A172 (cell line): ENCODE results near the gene SERHL2. TPM values are rescaled to one million over a fixed set of nuclear protein-coding genes. Genes with fewer than 3 reads are reported as not detected.
"Not testable (repeated sequence)": the region's sequence is repeated elsewhere in the genome, so short reads cannot be mapped to it uniquely, and the experiment has no call there.

Experiments
- DNase-seq: peaks from one replicate; pipeline ENCODE4 v3.0.0-alpha.2; 2015; ENCODE audit warnings: low spot score
- total RNA-seq: library from RNA; depleted of rRNA; stranded (reverse); fragments of >200 nt; shearing (Covaris generic); gene quantifications from 2 replicates; pipeline ENCODE4 v1.2.3, GENCODE V29; 2014; rRNA removed

SERHL2 gene, protein sequence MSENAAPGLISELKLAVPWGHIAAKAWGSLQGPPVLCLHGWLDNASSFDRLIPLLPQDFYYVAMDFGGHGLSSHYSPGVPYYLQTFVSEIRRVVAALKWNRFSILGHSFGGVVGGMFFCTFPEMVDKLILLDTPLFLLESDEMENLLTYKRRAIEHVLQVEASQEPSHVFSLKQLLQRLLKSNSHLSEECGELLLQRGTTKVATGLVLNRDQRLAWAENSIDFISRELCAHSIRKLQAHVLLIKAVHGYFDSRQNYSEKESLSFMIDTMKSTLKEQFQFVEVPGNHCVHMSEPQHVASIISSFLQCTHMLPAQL
- total RNA-seq, result not detected in 2 replicates

DNA sequence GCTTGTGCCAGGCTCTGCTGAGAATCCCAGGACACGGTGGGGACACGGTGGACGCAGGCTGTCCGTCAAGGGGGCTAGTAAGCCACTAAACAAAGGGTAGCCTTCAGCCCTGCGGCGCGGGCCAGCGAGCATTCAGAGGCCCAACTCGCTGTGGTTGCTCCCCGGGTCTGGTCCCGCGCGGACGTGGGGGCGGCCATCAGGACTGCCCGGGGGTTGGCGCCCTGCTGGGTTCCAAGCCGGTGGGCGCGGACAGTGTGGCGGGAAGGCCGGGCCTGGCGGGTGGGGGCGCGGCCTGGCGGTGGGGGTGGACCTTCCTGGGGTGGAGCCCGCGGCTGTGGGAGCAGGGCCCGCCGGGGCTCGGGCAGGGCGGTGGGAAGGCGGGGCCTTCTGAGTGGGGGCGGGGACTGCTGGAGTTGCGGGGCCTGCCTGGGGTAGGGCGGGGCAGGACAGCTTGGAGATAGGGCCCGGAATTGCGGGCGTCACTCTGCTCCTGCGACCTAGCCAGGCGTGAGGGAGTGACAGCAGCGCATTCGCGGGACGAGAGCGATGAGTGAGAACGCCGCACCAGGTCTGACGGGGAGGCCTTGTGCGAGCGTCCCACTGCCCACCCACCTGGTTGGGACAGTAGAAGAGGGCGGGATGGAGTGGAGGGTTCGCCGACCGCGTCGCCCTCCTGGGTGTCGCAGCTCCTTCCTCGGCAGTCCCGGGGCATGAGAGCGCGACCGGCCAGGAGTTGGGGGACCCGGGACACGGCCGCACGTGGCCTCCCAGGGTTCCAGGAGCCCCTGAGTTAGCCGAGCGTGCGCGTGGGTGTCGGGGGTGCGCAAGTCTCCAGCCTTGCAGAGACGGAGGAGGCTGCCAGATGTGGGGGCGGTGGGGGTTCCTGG is at the start of gene SERHL2:
Gene SERHL2, plus strand, starts transcription at position 482 of the 887 bp plus-strand sequence. Its CDS starts 65 bp downstream, at position 547.
- no peak for DNase-seq

DNA sequence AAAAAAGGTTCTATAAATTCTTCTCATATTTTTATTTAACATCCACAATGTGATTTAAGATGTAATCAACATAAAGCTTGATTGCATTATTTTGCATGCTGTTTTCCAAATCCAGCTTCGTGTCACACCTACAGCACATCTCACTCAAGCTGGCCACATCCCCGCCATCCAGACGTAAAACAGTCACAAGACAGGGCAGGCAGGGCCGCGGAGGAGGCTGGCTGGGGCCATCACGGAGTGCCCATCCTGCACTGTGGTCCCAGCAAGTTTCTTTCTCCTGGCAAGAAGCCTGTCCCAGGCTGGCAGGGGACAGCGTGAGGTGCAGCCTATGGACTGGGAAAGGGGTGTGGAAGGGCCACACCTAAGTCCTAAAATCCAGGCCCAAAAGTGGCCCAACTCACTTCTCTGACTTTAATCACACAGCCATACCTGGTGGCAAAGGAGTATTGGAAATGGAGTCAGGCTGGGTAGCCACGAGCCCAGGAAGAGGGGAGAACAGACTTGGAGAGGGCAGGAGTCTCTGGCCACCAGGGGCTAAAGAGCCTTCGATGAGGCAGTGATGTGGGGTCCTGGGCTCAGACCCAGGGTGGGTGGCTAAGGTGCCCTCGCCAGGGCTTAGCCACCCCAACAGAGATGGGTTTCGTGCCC is 45.3 kb upstream of the SERHL2 start:
- not testable (repeated sequence) for DNase-seq

DNA sequence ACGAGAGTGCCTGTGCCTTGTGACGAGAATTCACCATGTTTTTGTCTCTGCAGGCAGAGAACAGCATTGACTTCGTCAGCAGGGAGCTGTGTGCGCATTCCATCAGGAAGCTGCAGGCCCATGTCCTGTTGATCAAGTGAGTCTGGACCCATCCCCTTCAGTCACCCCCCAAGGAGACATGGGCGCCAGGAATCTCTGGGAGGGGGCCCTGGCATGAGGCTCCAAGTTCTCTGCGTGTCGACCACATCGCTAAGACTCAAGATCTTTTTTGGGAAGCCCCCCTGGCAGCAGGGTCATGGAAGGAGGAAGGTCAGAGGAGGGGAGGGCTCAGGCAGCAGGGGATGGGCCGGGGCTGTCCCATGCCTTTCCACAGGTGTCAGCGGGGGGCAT is 44.8 kb upstream of the SERHL2 start:
- DNase-seq, result not testable (repeated sequence)

DNA sequence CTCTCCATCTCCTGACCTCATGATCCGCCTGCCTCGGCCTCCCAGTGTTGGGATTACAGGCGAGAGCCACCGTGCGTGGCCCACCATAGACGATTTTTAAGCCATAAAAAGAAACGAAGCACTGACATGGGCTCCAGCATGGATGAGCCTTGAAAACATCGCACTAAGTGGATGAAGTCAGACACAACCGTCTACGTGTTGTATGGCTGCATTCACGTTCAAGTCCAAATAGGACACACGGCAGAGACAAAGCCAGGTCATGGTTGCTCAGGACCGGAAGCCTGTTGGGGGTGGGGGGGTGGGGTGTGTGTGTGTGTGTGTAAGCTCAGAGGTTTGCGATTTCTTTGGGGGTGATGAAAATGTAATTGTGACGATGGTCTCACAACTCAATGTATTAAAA is 44.2 kb upstream of the SERHL2 start:
- DNase-seq, result no peak

DNA sequence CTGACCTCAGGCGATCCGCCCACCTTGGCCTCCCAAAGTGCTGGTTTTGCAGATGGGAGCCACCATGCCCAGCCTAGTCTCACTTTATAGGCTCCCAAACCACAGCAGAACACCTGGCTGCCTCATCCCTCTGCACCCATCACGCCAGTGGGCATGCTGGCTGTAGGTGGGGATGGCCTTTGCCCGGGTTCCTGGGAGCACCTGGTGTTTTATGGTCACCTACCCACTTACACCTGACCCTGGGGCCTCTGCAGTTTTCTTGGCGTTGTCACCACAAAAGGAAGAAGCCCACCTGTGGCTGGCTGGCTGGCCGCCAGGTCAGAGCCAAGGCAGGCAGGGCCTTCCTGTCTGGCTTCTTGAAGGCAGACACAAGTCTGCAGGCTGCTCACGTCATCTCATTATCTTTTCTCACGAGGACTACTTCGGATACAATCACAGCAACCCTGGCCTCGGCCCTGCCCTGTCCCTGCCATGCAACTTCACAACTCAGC is 42.3 kb upstream of the SERHL2 start:
- DNase-seq, result no peak

- DNase-seq, result not testable (repeated sequence)
These were observed 41.3 kb upstream of the SERHL2 start for GRCh38 chr22:42512273-42512990.

GRCh38 chr22:42514331-42514730 is 39.4 kb upstream of the SERHL2 start:
- DNase-seq, result not testable (repeated sequence)

DNA sequence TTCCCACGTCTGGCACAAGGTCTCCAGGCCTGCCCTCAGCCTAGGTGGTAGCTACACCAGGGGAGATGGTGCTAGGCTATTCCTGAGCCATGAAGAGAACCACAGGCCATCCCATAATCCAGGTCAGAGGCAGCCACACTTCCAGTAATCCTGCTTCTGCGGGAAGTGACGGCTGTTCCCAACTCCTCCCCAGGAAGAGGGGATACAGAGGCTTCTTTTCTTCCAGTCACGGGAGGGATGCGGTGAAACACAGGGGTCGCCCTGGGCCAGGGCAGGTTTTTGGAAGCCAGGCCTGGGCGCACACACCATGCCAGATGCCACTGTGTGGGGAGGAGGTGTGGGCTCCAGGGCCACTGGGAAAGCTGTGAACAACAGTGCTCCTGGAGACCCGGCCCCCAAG is 38.5 kb upstream of the SERHL2 start:
- DNase-seq, result not testable (repeated sequence)

- no peak for DNase-seq
These were observed 37.9 kb upstream of the SERHL2 start for GRCh38 chr22:42515896-42516295.

- not testable (repeated sequence) for DNase-seq
These were observed 36.7 kb upstream of the SERHL2 start for GRCh38 chr22:42517103-42517502.

GRCh38 chr22:42518638-42519524 is 34.9 kb upstream of the SERHL2 start:
- DNase-seq, result not testable (repeated sequence)

DNA sequence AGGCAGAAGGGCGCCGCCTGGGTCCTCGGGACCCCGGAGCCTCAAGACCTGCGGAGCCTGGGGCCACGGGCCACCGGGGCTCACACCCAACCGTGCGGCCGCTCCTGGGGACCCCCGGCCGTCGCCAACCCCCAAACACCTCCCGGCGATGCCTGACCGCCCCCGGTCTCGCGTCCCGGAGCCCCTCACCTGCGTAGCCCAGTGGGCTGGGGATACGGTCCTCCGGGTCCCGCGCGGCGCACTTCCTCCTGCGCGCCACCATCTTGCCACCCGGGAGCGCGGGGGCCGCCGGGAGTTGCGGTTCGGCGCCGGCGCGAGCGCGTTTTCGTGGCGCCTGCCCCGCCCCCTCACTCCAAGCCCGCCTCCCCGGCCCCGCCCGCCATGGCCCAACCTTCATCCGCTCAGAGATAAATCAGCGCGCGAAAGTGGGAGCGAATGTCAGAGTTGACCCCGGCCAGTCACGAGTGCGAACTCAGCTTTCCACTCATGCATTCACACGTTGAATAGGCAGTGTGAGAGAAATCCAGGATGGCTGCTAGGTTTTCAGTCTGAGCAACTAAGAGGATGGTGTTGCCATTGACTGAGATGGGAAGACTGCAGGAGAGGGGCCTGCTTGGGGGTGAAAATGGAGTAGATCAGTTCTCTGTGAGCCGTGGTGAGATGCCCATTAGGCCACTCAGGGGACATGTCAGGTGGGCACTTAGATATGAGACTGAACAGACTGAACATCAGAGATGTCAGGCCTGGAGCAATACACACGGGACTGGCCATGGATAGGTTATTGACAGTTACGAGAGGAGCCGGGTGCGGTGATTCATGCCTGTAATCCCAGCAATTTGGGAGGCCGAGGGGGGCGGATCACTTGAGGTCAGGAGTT is 34.0 kb upstream of the SERHL2 start, which contains the start of gene RRP7A:
Gene RRP7A, minus strand, starts transcription at position 272 of the 877 bp plus-strand sequence. Its CDS starts 10 bp downstream, at position 262.
- peak; percentile 46 for DNase-seq

DNA sequence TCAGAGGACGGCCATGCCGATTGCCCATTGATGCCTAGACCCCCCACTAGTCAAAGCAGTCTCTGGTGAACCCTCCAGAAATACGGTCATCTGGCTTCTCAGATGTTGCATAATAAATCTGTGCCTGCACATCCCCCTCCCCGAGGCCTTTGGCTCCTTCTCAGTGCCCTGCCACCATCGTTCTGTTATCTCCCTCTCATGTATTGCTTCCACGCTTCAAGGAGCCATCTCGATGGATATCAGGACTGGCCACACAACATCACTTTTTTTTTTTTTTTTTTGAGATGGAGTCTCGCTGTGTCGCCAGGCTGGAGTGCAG is 32.6 kb upstream of the SERHL2 start:
- no peak for DNase-seq

GRCh38 chr22:42522546-42522945 is 31.2 kb upstream of the SERHL2 start:
- no peak for DNase-seq

DNA sequence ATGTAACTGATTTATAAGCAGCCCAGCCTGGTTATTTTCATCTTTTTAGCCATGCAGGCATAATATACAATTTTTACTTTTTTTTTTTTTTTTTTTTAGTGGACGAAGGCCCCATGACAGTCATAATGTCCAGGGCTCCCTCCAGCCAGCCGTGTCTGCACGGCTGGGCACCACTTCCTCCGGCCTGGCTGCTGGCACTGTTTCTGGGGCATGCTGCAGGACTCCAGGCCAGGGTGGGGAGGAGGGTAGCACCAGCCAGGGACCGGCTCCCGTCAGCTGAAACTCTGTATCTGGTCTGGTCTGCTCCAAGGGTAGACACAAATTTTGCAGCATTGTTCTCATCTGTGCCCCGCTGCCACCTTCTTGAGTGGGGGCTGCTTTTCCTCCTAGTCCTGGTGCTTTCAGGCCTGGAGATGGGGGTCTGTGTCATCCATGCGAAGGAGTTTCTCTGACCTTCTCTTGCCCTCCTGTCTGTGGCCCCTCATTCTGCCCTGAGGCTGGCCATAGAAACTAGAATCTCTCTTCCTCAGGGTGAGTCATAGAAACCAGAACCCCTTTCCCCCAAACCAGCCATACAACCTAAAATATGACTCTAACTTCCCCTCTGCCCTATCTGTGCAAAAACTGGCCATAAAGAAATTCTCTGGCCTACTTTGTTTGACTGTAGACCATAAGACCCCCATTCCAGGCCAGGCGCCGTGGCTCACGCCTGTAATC is 25.0 kb upstream of the SERHL2 start:
- no peak for DNase-seq

- DNase-seq, result not testable (repeated sequence)
These were observed 24.3 kb upstream of the SERHL2 start for GRCh38 chr22:42529435-42529834.

- not testable (repeated sequence) for DNase-seq
These were observed 22.2 kb upstream of the SERHL2 start for GRCh38 chr22:42531401-42532084.

DNA sequence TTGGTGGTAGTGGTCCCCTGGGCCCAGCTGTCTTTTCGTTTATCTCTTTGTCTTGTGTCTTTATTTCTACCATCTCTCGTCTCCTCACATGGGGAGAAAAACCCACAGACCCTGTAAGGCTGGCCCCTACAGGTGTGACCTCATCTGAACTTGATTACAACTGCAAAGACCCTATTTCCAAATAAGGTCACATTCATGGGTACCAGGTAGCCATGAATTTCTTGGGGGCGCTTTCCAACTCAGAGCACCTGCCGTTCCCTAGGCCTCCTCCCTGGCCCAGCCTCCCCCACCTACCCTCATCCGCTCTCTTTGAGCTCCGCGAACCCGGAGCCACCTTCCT is 20.1 kb upstream of the SERHL2 start:
- no peak for DNase-seq
